PC-3 (cell line): Measurements from ENCODE around the gene SLC17A8.

Experiments used
- EZH2 ChIP-seq: fragments of 300-600 bp; sonication (generic); IDR thresholded peaks from one replicate; pipeline ENCODE4 v1.6.1; 2017; ENCODE audit warnings: antibody characterized with exemption, mild to moderate bottlenecking, low read length; ENCODE audit not compliant: unreplicated experiment
- EZH2phosphoT487 ChIP-seq: fragments of 300-600 bp; sonication (generic); IDR thresholded peaks from 2 replicates; pipeline ENCODE4 v1.6.1; 2018; ENCODE audit warnings: mild to moderate bottlenecking, antibody characterized with exemption, low read length, borderline replicate concordance
- TF ChIP-seq, protein P1 (sequence below): fragments of 300-600 bp; sonication (generic); conservative IDR thresholded peaks from 2 replicates; pipeline ENCODE4 v1.5.1; 2017; ENCODE audit warnings: antibody characterized with exemption, low read depth, mild to moderate bottlenecking, low read length

GRCh38 chr12:100434177-100434576 is 77.3 kb downstream of the SLC17A8 start:
- TF ChIP-seq, protein P1, sequence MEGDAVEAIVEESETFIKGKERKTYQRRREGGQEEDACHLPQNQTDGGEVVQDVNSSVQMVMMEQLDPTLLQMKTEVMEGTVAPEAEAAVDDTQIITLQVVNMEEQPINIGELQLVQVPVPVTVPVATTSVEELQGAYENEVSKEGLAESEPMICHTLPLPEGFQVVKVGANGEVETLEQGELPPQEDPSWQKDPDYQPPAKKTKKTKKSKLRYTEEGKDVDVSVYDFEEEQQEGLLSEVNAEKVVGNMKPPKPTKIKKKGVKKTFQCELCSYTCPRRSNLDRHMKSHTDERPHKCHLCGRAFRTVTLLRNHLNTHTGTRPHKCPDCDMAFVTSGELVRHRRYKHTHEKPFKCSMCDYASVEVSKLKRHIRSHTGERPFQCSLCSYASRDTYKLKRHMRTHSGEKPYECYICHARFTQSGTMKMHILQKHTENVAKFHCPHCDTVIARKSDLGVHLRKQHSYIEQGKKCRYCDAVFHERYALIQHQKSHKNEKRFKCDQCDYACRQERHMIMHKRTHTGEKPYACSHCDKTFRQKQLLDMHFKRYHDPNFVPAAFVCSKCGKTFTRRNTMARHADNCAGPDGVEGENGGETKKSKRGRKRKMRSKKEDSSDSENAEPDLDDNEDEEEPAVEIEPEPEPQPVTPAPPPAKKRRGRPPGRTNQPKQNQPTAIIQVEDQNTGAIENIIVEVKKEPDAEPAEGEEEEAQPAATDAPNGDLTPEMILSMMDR, result no peak
- TF ChIP-seq EZH2 (no peak), EZH2phosphoT487 (no peak)
